K562 (cell line): ENCODE data around the gene PDE4D. TPM values are rescaled to one million over a fixed set of nuclear protein-coding genes. Genes with fewer than 3 reads are reported as not detected.

Experiments used
- ATAC-seq: fragments of 200-7000 bp; cut with Tn5 transposase; 3 replicates; pipeline ENCODE4 v1.9.1; 2020; ENCODE audit warnings: moderate library complexity
- BruUV-seq: library from RNA; stranded (reverse); fragments of 400-500 nt; replicated peaks from 2 replicates; lab custom pipeline; 2021; lab: Mats Ljungman, UMichigan
- CTCF ChIA-PET: fragments of 300-600 bp; formaldehyde crosslinking; extraction: SDS; loops from one replicate; lab custom pipeline; 2021; ENCODE audit warnings: low intra/inter-chr PET ratio; lab: Yijun Ruan, JAX
- POLR2A ChIA-PET: fragments of 300-600, 350-650 bp; sonication (Branson Sonifier 250); formaldehyde crosslinking; extraction: SDS; loops from one replicate; lab custom pipeline; 2021; ENCODE audit warnings: antibody characterized with exemption, inconsistent platforms; lab: Yijun Ruan, JAX
- DNase-seq, 4 experiments: peaks; one replicate each; pipeline versions ENCODE4 v3.0.0 to v3.0.0-alpha.2; 2011 to 2018; ENCODE audit warnings: low spot score in 3 of 4, mixed read lengths in 3 of 4; ENCODE audit errors: extremely low read depth in 1 of 4
- FAIRE-seq: peaks from 2 replicates; lab custom pipeline; 2011; peaks lifted over from hg19 to GRCh38; lab: Jason Lieb, UNC
- H2AFZ ChIP-seq: 2 replicates; pipeline ENCODE4 v1.6.0; 2011; ENCODE audit warnings: low read depth, low read length, control low read depth, inconsistent platforms
- H3K27ac ChIP-seq: fragments of 200-600 bp; 3 replicates; pipeline ENCODE4 v1.8.0; 2011; ENCODE audit warnings: low read depth, mild to moderate bottlenecking, control low read depth, inconsistent platforms, low read length, moderate library complexity, mixed read lengths; ENCODE audit errors: extremely low read depth
- H3K27me3 ChIP-seq, 2 experiments: fragments of 300-600 bp in 1 of 2; 2 replicates in 1 of 2; 3 replicates in 1 of 2; pipeline versions ENCODE4 v1.6.0 to v1.8.0; 2011; ENCODE audit warnings: inconsistent platforms in 2 of 2, low read length in 2 of 2, mild to moderate bottlenecking in 1 of 2, mixed read lengths in 1 of 2, moderate library complexity in 1 of 2; ENCODE audit not compliant: control insufficient read depth in 2 of 2, insufficient read depth in 2 of 2
- H3K36me3 ChIP-seq: fragments of 300-600 bp; 3 replicates; pipeline ENCODE4 v1.8.0; 2011; ENCODE audit warnings: mild to moderate bottlenecking, low read length, inconsistent platforms; ENCODE audit not compliant: control insufficient read depth, insufficient read depth
- H3K4me1 ChIP-seq, 2 experiments: fragments of 200-600 bp in 1 of 2; replicated peaks in 1 of 2; 2 replicates in 1 of 2; 3 replicates in 1 of 2; pipeline versions ENCODE4 v1.5.1 to v1.8.0; 2011; ENCODE audit warnings: inconsistent platforms in 2 of 2, low read length in 2 of 2, mild to moderate bottlenecking in 1 of 2, mixed read lengths in 1 of 2, moderate library complexity in 1 of 2; ENCODE audit not compliant: control insufficient read depth in 2 of 2, insufficient read depth in 2 of 2
- H3K4me2 ChIP-seq: 2 replicates; pipeline ENCODE4 v1.6.1; 2011; ENCODE audit warnings: low read length, control low read depth, inconsistent platforms, mixed read lengths; ENCODE audit not compliant: insufficient read depth
- H3K4me3 ChIP-seq: fragments of 200-600 bp; sonication (generic), shearing (Covaris generic); 2 replicates; pipeline ENCODE4 v1.5.1; 2016; ENCODE audit warnings: control low read depth, inconsistent platforms
- H3K79me2 ChIP-seq: fragments of 200-600 bp; 3 replicates; pipeline ENCODE4 v1.8.0; 2011; ENCODE audit warnings: low read length, inconsistent platforms; ENCODE audit not compliant: control insufficient read depth, insufficient read depth
- H3K9ac ChIP-seq, 2 experiments: 2 replicates each; pipeline versions ENCODE4 v1.6.0 to v1.6.1; 2011; ENCODE audit warnings: low read depth in 2 of 2, low read length in 2 of 2, control low read depth in 1 of 2, inconsistent platforms in 1 of 2, mild to moderate bottlenecking in 1 of 2, mixed read lengths in 1 of 2; ENCODE audit not compliant: insufficient read depth in 1 of 2
- H3K9me1 ChIP-seq: one replicate; pipeline ENCODE4 v1.6.0; 2011; ENCODE audit warnings: inconsistent platforms, mild to moderate bottlenecking, low read length, moderate library complexity; ENCODE audit not compliant: control insufficient read depth, insufficient read depth
- H3K9me3 ChIP-seq: replicated peaks from 2 replicates; pipeline ENCODE4 v1.5.1; 2011; ENCODE audit warnings: low read depth, low read length, inconsistent platforms; ENCODE audit not compliant: control insufficient read depth, insufficient read depth
- H4K20me1 ChIP-seq: replicated peaks from 2 replicates; pipeline ENCODE4 v1.6.1; 2011; ENCODE audit warnings: low read length, inconsistent platforms, mixed read lengths; ENCODE audit not compliant: control insufficient read depth, insufficient read depth
- CCAR2 ChIP-seq: fragments of 200-400 bp; formaldehyde crosslinking; IDR thresholded peaks from 2 replicates; pipeline ENCODE4 v1.6.1; 2017; ENCODE audit warnings: mild to moderate bottlenecking, low read depth, low read length
- CHD1 ChIP-seq: fragments of 200-600 bp; sonication (generic); IDR thresholded peaks from one replicate; pipeline ENCODE4 v1.6.1; 2012; ENCODE audit warnings: mild to moderate bottlenecking, moderate library complexity, low read length, inconsistent platforms
- GABPB2 ChIP-seq: fragments of 250-450 bp; sonication (Bioruptor Pico); conservative IDR thresholded peaks from 2 replicates; pipeline ENCODE4 v1.5.1; 2021; ENCODE audit warnings: mild to moderate bottlenecking
- HMGN3 ChIP-seq: IDR thresholded peaks from 2 replicates; pipeline ENCODE4 v1.6.1; 2011; ENCODE audit warnings: borderline replicate concordance, low read depth, mild to moderate bottlenecking, mixed read lengths, low read length; ENCODE audit not compliant: insufficient read length; ENCODE audit errors: extremely low read depth
- PHF21A ChIP-seq: fragments of 450-650 bp; IDR thresholded peaks from 2 replicates; pipeline ENCODE4 v1.6.1; 2017; ENCODE audit warnings: low read depth, borderline replicate concordance
- PTRF ChIP-seq: fragments of 450-650 bp; IDR thresholded peaks from 2 replicates; pipeline ENCODE4 v1.6.1; 2016; ENCODE audit warnings: mild to moderate bottlenecking, missing genetic modification characterization, missing compliant biosample characterization
- SMARCA5 ChIP-seq: fragments of 450-650 bp; IDR thresholded peaks from 2 replicates; pipeline ENCODE4 v1.6.1; 2016
- U2AF2 ChIP-seq: fragments of 200-400 bp; formaldehyde crosslinking; optimal IDR thresholded peaks from 2 replicates; pipeline ENCODE3; 2017; ENCODE audit warnings: low read depth, mild to moderate bottlenecking, low read length
- ZNF121 ChIP-seq: sonication (generic); formaldehyde crosslinking; conservative IDR thresholded peaks from 2 replicates; pipeline ENCODE4 v1.8.0; 2022; ENCODE audit warnings: missing genetic modification reagents
- ZNF398 ChIP-seq: fragments of 250-450 bp; sonication (Bioruptor Pico); IDR thresholded peaks from 2 replicates; pipeline ENCODE4 v1.8.0; 2021; ENCODE audit warnings: moderate library complexity, mild to moderate bottlenecking, inconsistent platforms
- ZNF551 ChIP-seq: fragments of 250-450 bp; sonication (Bioruptor Pico); IDR thresholded peaks from 2 replicates; pipeline ENCODE4 v1.5.0; 2021; ENCODE audit warnings: mild to moderate bottlenecking, moderate library complexity
- ZNF584 ChIP-seq: fragments of 200-800 bp; sonication (Bioruptor generic); IDR thresholded peaks from 2 replicates; pipeline ENCODE4 v1.6.1; 2016; ENCODE audit warnings: low read depth, mild to moderate bottlenecking, missing genetic modification characterization, missing compliant biosample characterization
- ZNF699 ChIP-seq: fragments of 250-450 bp; sonication (Bioruptor Pico); IDR thresholded peaks from 2 replicates; pipeline ENCODE4 v1.8.0; 2021; ENCODE audit warnings: mild to moderate bottlenecking, moderate library complexity; ENCODE audit not compliant: insufficient replicate concordance
- WGBS: fragments of 100-300 bp; shearing (Covaris generic); methylation state at CpG from one replicate; pipeline ENCODE4 v1.1.6; 2016; ENCODE audit warnings: low coverage, mixed read lengths; ENCODE audit not compliant: insufficient coverage; ENCODE audit errors: missing lambda C conversion rate; 5-methylcytosine and 5-hydroxymethylcytosine counted together
- in situ Hi-C: fragments of 300-500 bp; cut with MboI; formaldehyde crosslinking; loops from 4 replicates; pipeline ENCODE4 v1.15.0; 2018; ENCODE audit warnings: inconsistent platforms, mixed read lengths
- intact Hi-C: fragments of 100-400 bp; cut with micrococcal nuclease; formaldehyde crosslinking; loops from 2 replicates; pipeline ENCODE4 v1.14.2; 2022
- polyA plus RNA-seq, 8 experiments: library from polyadenylated mRNA; depleted of rRNA in 4 of 8; stranded (reverse) in 5 of 8; unstranded in 3 of 8; fragments of >200 nt; fragmentation: Nextera tagmentation in 2 of 8; fragmentation: Illumina TruSeq in 1 of 8; extraction: Ambion mirVana in 2 of 8; extraction: Trizol in 1 of 8; gene quantifications; 2 replicates each; pipeline versions ENCODE4 v1.2.1 to v1.2.3, GENCODE V29; 2011 to 2014; ENCODE audit warnings: inconsistent platforms in 1 of 8, missing spikeins in 1 of 8
- total RNA-seq, 7 experiments: library from RNA; depleted of rRNA in 6 of 7; stranded (reverse); fragments of >200 nt in 6 of 7; fragmentation: Illumina TruSeq in 2 of 7; extraction: Trizol in 2 of 7; gene quantifications; 2 replicates each; pipeline versions ENCODE4 v1.2.1 to v1.2.3, GENCODE V29; 2011 to 2021; ENCODE audit warnings: low replicate concordance in 1 of 7
- TF ChIP-seq, protein P1 (sequence below), 2 experiments: fragments of 450-650 bp; IDR thresholded peaks; 2 replicates each; pipeline ENCODE4 v1.6.1; 2016

PDE4D gene
- total and polyA plus RNA-seq, 9 of the 15 experiments (the other 6 are each of a cell fraction or from before 2014, with no cell fraction given), result 0.04 to 0.46 (median 0.13) TPM

- ChIA-PET CTCF (no interaction called here), POLR2A (no interaction called here)
- in situ Hi-C loops (no loop called here), intact Hi-C loops (no loop called here)
- Histone ChIP-seq H3K27ac (no peak overlapping the region), H3K9ac (no peak overlapping the region), H3K4me3 (no peak overlapping the region), H3K4me1 (no peaks in the 10 kb centered on the region), H3K9me3 (no peaks in the 10 kb centered on the region), H3K9me1 (no peaks in the 10 kb centered on the region), H3K36me3 (no peaks in the 10 kb centered on the region), H3K79me2 (no peaks in the 10 kb centered on the region), H2AFZ (no peak overlapping the region), H4K20me1 (no peaks in the 10 kb centered on the region), H3K4me2 (no peak overlapping the region), H3K27me3 (no peaks in the 10 kb centered on the region)
- no peak for ATAC-seq
- no peak for DNase-seq
- TF ChIP-seq U2AF2 (no peak), HMGN3 (no peak), PTRF (tag) (no peak), ZNF699 (CRISPR knock-in tag) (no peak), SMARCA5 (no peak), CHD1 (no peak), GABPB2 (CRISPR knock-in tag) (no peak), ZNF551 (CRISPR knock-in tag) (no peak), ZNF584 (CRISPR knock-in tag) (no peak), ZNF121 (no peak), CCAR2 (no peak), ZNF398 (CRISPR knock-in tag) (no peak), PHF21A (no peak)
- TF ChIP-seq, protein P1, sequence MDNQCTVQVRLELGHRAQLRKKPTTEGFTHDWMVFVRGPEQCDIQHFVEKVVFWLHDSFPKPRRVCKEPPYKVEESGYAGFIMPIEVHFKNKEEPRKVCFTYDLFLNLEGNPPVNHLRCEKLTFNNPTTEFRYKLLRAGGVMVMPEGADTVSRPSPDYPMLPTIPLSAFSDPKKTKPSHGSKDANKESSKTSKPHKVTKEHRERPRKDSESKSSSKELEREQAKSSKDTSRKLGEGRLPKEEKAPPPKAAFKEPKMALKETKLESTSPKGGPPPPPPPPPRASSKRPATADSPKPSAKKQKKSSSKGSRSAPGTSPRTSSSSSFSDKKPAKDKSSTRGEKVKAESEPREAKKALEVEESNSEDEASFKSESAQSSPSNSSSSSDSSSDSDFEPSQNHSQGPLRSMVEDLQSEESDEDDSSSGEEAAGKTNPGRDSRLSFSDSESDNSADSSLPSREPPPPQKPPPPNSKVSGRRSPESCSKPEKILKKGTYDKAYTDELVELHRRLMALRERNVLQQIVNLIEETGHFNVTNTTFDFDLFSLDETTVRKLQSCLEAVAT (IDR thresholded peaks at IDR 0.05), result no peak
- WGBS, result 0% methylated on average over 2 of the region's 2 CpGs
- FAIRE-seq, result no peak
- BruUV-seq, result no TSS peak
These were observed 531.1 kb downstream of the PDE4D start for GRCh38 chr5:59362438-59362837.
